IPS-15b (cell line): ENCODE measurements around the gene BMPR1B.

Source experiments
- H3K27me3 ChIP-seq: one replicate; pipeline ENCODE4 v1.6.1; 2013; ENCODE audit warnings: low read length; ENCODE audit not compliant: control insufficient read depth, insufficient read depth
- H3K36me3 ChIP-seq: one replicate; pipeline ENCODE4 v1.6.1; 2013; ENCODE audit warnings: low read length; ENCODE audit not compliant: control insufficient read depth, insufficient read depth
- H3K4me1 ChIP-seq: one replicate; pipeline ENCODE4 v1.6.1; 2013; ENCODE audit warnings: mild to moderate bottlenecking, low read length; ENCODE audit not compliant: control insufficient read depth, insufficient read depth
- H3K4me3 ChIP-seq: one replicate; pipeline ENCODE4 v1.5.1; 2013; ENCODE audit warnings: low read depth, low read length
- H3K9ac ChIP-seq: one replicate; pipeline ENCODE4 v1.6.1; 2013; ENCODE audit warnings: low read depth, mild to moderate bottlenecking, low read length
- H3K9me3 ChIP-seq: one replicate; pipeline ENCODE4 v1.6.1; 2013; ENCODE audit warnings: mild to moderate bottlenecking, low read length; ENCODE audit not compliant: control insufficient read depth, insufficient read depth

BMPR1B gene

DNA sequence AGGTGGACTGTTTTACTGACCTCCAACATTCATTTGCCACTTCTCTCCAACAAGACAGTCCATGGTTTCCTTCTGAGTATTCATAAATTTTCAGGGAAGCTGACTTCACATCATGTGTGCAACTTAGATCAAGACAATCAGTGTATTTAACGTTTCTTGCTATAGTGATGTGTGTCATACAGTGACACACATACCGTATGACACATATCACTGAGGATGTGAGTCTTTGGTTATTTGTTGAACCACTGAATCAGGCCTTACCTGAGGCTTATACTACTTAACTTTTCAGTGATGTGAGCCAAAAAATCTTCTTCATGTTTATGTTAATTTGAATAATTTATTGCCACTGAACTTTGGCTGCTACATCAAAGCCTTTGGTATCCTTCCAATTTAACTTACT, 166.8 kb downstream of the BMPR1B start:
- no peaks in the 10 kb centered on the region for H3K36me3 ChIP-seq
- no peaks in the 10 kb centered on the region for H3K9me3 ChIP-seq
- H3K27me3 ChIP-seq = no peaks in the 10 kb centered on the region
- H3K4me1 ChIP-seq = peaks cover 3% of the 10 kb centered on the region
- no peak overlapping the region for H3K4me3 ChIP-seq
- H3K9ac ChIP-seq = no peak overlapping the region

DNA sequence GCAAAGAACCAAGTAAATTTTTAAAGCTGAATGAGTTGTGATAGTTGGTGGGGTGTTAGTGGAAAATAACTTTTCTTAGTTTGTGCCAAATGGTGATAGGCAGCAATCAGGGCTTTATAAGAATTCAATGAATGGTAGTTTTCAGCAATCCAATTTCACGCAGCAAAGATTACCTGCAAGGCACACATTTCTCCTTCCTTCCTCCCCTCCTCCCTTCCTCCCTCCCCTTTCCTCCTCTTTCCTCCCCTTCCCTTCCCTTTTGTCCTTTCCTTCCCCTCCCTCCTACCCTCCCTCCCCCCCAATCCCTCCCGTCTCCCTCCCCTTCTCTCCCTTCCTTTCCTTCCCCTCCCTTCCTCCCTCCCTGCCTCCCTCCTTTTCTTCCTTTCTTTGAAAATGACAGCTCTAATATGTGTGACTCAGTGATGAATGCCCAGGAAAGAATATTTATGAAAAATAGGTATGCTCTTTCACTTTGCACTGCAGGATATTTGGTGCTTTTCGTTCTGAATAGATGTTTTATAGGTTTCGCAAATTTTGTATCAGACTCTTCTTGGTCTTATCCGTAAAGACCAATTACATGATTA, 168.1 kb downstream of the BMPR1B start:
- Histone ChIP-seq H3K9me3 (no peaks in the 10 kb centered on the region), H3K36me3 (no peaks in the 10 kb centered on the region), H3K4me3 (no peak overlapping the region), H3K9ac (no peak overlapping the region), H3K4me1 (peaks cover 3% of the 10 kb centered on the region), H3K27me3 (no peaks in the 10 kb centered on the region)

DNA sequence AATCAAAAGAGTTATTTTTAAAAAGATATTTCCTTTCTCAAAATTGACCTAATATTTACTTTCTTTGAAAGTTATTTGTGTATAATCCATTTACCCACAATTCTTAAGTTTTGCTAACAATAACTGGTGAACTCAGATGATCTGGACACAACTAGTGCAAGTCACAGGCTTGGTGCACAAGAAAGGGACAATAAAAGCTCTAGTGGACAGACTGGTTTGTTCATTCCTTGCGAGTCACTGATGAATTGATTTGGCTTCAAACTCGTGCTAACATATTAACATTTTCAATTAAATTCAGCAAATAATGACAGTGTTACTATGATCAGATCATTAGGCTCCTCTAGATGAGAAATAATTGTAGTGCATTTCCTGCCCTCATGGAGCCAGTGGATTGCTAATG, 169.2 kb downstream of the BMPR1B start:
- H3K9ac ChIP-seq = no peak overlapping the region
- H3K36me3 ChIP-seq = no peaks in the 10 kb centered on the region
- H3K9me3 ChIP-seq = no peaks in the 10 kb centered on the region
- H3K4me1 ChIP-seq = peaks cover 3% of the 10 kb centered on the region
- H3K27me3 ChIP-seq = no peaks in the 10 kb centered on the region
- no peak overlapping the region for H3K4me3 ChIP-seq

DNA sequence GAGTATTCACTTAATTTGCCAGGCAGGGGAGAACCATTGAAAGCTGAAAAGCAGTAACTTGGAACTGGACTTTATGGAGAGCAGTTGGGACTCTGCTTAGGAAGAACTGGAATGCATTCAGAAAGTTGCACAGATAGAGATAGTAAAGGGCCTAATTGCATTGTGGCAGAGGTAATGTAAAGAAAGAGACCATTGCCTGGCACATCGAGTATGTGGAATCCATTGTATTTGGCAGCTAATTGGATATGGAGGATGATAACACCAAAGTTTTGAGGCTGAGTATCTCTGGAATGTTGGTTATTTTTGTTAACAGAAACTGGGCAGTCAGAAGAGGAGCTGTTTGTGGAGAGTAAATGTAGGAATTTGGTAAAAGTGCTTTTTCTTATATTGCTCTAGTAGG, 169.9 kb downstream of the BMPR1B start:
- no peak overlapping the region for H3K4me3 ChIP-seq
- H3K36me3 ChIP-seq = no peaks in the 10 kb centered on the region
- peaks cover 3% of the 10 kb centered on the region for H3K4me1 ChIP-seq
- no peak overlapping the region for H3K9ac ChIP-seq
- no peaks in the 10 kb centered on the region for H3K9me3 ChIP-seq
- no peaks in the 10 kb centered on the region for H3K27me3 ChIP-seq

DNA sequence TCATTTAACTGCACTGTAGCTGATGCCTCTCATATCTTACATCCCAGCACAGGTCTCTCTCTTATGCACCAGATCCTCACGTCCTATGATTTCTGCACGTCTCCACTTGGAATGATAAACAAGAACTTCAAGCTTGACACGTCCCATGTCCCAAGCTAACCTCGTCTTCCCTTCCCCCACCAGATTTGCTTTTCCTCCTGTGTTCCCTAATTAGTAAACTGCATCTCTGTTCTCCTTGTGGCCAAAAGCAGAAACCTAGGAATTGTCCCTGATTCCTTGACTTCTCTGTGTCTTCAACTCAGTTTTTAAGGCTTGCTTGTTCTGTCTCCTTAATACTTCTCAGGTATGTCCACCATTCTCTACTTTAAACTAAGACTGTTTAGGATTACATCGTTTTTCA, 171.9 kb downstream of the BMPR1B start:
- Histone ChIP-seq H3K4me1 (peaks cover 3% of the 10 kb centered on the region), H3K9ac (no peak overlapping the region), H3K36me3 (no peaks in the 10 kb centered on the region), H3K4me3 (no peak overlapping the region), H3K9me3 (no peaks in the 10 kb centered on the region), H3K27me3 (no peaks in the 10 kb centered on the region)

DNA sequence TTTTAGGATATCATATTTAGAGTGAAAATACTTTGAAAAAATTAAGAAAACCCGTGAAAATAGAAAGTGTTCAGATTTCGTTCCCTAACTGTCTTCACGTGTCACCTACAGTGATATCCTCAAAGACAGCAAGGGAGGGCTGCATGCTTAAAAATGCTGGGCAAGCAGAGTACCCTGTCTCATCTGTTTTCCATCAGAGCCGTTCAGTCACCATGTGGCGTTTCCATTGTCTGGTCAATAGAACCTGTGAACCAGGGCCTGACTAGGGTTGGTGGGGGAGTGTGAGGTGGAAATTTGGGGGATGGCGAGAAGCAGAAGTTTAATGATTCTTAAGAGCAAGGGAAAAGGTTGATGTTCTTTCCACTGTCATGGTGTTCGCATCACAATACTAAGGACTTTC, 173.9 kb downstream of the BMPR1B start:
- no peaks in the 10 kb centered on the region for H3K36me3 ChIP-seq
- no peaks in the 10 kb centered on the region for H3K9me3 ChIP-seq
- H3K9ac ChIP-seq = no peak overlapping the region
- no peak overlapping the region for H3K4me3 ChIP-seq
- no peaks in the 10 kb centered on the region for H3K27me3 ChIP-seq
- H3K4me1 ChIP-seq = peaks cover 3% of the 10 kb centered on the region

DNA sequence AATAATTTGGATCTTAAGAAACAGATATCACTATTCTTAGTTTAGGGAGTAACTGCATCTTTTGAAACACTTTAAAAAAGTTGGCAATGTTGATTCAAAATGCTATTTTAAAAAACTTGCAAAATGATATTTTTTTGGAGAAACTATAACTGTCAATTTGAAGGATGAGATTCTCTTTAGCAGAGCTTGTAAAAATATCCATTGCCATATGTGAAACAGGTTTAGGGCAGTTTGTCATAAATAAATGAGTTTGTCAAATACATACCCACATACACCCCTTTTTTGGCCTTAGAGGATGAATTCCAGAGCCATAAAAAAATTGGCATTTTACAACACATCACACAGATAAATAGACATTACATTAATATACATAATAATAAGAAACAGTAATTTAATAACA, 174.6 kb downstream of the BMPR1B start:
- H3K4me3 ChIP-seq = no peak overlapping the region
- H3K9ac ChIP-seq = no peak overlapping the region
- no peaks in the 10 kb centered on the region for H3K9me3 ChIP-seq
- peaks cover 3% of the 10 kb centered on the region for H3K4me1 ChIP-seq
- no peaks in the 10 kb centered on the region for H3K36me3 ChIP-seq
- H3K27me3 ChIP-seq = no peaks in the 10 kb centered on the region

DNA sequence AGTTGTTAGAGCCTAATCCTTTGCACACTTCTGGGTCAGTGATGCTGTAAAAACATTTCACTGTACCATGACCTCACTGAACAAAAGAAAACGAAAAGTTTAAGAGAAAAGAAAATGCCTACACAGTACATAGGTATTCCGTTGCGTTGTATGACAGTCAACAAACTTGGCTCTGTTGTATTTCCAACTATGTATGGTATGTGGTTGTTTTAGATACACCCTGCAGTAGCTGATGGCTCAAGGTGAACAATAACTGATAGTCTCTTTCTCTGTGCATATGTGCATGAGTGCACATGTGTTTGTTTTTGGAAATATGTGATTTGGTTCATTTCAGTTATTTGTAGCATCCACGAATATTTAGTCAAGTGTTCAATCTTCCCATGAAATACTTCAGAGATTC, 176.0 kb downstream of the BMPR1B start:
- Histone ChIP-seq H3K36me3 (no peaks in the 10 kb centered on the region), H3K27me3 (no peaks in the 10 kb centered on the region), H3K9me3 (no peaks in the 10 kb centered on the region), H3K4me1 (no peaks in the 10 kb centered on the region), H3K4me3 (no peak overlapping the region), H3K9ac (no peak overlapping the region)

DNA sequence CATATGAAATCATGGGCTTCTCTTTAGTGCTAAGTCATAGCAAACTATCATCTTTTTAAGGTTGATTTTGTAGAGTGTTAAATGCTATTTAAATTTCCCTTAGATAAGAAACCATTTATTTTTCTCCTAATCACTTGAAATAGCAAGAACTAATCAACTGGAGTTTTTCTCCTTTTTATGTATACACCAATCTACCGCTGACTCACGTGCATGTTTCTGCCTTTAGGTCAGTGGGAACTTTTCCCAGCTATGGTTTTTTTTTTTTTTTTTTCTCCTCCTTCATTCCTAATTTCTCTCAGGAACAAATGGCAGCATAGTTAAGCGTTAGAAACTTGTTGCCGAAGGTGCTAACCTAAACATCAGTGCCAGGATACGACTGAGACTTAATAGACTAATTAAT, 176.4 kb downstream of the BMPR1B start:
- H3K36me3 ChIP-seq = no peaks in the 10 kb centered on the region
- H3K4me1 ChIP-seq = no peaks in the 10 kb centered on the region
- no peaks in the 10 kb centered on the region for H3K27me3 ChIP-seq
- H3K4me3 ChIP-seq = no peak overlapping the region
- H3K9me3 ChIP-seq = no peaks in the 10 kb centered on the region
- H3K9ac ChIP-seq = no peak overlapping the region

DNA sequence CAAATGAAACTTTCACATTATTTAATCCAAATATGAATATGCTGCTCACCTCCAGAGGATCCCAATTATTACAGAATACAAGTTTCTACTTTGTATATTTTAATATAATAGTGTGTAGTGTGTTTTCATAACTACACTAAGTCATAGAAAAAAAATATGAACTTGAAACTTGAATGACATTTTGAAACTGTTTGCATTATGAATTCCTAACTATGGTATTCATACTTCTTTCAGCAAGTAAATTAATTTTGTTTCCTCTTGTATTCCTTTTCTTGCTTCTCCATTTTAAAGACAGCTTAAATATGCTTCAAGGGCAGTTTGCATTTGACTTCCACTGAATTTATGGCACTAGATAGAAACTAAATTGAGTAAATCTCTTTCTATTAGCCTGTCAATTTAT, 177.1 kb downstream of the BMPR1B start:
- Histone ChIP-seq H3K4me1 (peaks cover 2% of the 10 kb centered on the region), H3K27me3 (no peaks in the 10 kb centered on the region)

DNA sequence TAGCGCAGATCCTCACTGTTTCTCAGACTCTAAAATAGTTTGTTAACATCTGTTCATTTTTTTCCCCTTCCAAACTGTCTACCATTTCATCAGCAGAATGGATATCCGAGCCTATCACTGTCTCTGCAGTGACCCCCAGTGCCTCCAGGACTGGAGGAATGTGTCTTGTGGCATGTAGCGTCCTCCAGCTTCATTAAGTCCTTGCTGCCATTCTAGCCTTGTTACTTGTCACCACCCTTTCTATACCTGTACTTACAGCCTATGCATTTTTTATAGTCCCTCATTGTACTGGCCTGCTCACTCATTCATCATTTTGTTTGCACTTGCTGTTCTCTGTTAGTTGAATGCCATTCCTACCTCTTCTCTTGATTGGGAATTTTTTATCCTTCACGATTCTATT, 179.1 kb downstream of the BMPR1B start:
- H3K36me3 ChIP-seq = no peaks in the 10 kb centered on the region
- peaks cover 2% of the 10 kb centered on the region for H3K4me1 ChIP-seq
- H3K9me3 ChIP-seq = no peaks in the 10 kb centered on the region
- no peaks in the 10 kb centered on the region for H3K27me3 ChIP-seq
- no peak overlapping the region for H3K4me3 ChIP-seq
- H3K9ac ChIP-seq = no peak overlapping the region

More for the DNA sequence above, 177.1 kb downstream of the BMPR1B start:
- Histone ChIP-seq H3K36me3 (no peaks in the 10 kb centered on the region), H3K4me3 (no peak overlapping the region), H3K9ac (no peak overlapping the region), H3K9me3 (no peaks in the 10 kb centered on the region)

DNA sequence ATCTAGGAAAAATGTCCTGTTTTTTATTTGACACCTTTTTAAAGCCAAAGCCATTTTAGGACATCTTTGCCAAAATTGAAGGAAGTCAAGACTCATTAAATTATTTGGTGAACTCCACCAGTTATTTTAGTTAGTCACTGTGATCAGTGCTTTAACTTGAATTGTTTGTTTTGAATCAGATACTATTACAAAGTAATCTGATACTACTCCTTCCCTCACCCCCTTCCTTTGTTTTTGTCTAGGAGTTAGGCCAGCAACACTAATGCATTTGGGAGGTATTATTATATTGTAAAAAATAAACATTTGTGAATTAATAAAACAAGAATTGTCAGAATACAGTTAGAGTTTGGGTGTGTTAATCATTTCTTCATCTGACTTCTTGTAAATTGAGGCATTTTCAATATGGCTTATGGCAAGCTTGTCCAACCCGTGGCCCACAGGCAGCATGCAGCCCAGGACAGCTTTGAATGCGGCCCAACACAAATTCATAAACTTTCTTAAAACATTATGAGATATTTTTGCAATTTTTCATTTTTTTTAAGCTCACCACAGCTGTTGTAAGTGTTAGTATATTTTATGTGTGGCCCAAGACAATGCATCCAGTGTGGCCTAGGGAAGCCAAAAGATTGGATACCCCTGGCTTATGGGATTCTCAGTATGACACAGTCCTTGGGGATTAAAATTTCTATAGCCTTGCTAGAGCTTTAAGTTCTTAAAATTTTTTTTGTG, 182.2 kb downstream of the BMPR1B start:
- peaks cover 2% of the 10 kb centered on the region for H3K4me1 ChIP-seq
- no peaks in the 10 kb centered on the region for H3K9me3 ChIP-seq
- no peaks in the 10 kb centered on the region for H3K27me3 ChIP-seq
- H3K4me3 ChIP-seq = no peak overlapping the region
- H3K36me3 ChIP-seq = no peaks in the 10 kb centered on the region
- H3K9ac ChIP-seq = no peak overlapping the region
